ENCODE data around the gene COX15.

DNA sequence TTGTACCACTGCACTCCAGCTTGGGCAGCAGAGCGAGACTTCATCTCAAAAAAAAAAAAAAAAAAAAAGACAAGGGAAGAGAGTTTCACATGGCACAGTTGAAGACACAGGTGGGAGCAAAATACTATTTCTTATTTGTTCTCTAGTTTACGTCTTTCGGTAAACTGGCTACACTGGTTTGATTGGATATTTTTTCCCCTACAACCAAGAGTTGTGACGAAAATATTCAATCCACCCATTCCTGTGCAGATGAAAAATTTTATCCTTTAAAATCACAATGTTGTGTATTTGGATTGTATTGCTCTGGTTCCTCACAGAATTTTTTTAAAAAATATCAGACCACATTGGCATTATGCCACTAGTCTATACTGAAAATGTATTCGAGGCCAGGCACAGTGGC, 36.0 kb upstream of the COX15 start:
- TF ChIP-seq, protein P1, sequence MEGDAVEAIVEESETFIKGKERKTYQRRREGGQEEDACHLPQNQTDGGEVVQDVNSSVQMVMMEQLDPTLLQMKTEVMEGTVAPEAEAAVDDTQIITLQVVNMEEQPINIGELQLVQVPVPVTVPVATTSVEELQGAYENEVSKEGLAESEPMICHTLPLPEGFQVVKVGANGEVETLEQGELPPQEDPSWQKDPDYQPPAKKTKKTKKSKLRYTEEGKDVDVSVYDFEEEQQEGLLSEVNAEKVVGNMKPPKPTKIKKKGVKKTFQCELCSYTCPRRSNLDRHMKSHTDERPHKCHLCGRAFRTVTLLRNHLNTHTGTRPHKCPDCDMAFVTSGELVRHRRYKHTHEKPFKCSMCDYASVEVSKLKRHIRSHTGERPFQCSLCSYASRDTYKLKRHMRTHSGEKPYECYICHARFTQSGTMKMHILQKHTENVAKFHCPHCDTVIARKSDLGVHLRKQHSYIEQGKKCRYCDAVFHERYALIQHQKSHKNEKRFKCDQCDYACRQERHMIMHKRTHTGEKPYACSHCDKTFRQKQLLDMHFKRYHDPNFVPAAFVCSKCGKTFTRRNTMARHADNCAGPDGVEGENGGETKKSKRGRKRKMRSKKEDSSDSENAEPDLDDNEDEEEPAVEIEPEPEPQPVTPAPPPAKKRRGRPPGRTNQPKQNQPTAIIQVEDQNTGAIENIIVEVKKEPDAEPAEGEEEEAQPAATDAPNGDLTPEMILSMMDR (conservative IDR thresholded peaks at IDR 0.05), result no peak
- no peak for TF ChIP-seq ZFX (IDR thresholded peaks at IDR 0.05)
